ENCODE data around the gene PLB1.
"Not testable (repeated sequence)": the region's sequence is repeated elsewhere in the genome, so short reads cannot be mapped to it uniquely, and the experiment has no call there.

The PLB1 gene

DNA sequence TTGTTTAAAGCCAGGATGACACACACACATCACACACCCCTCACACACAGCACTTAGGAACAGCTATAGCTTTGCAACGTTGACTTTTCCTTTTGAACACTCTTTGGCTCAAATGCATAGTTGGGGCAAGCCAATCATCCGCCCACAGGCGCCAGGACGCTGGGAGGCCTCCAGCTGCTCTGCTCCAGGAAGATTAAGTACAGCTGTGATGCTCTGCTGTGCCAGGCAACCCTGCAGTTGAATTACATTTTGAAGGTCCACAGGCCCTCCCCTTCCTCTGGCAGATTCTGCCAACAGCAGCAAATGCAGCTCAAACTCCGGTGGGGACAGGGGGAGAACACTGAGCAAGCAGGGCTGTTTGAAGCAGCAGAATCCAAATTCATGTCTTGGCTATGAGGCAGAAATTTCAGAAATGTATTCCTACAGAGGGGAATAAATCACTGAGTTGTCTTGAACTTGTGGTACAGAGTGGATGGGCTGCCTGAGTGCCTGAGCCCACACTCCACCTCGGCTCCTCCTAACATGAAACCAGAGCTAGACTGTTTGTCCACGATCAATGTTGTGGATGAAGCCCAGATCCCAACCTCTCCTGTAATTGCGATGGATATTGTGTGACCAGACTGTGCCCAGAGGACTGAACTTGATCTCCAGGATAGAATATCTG lies 169.3 kb downstream of the PLB1 start:
- peak in 23 of 58 donors; percentile 2 to 66 (median 25) for DNase-seq

DNA sequence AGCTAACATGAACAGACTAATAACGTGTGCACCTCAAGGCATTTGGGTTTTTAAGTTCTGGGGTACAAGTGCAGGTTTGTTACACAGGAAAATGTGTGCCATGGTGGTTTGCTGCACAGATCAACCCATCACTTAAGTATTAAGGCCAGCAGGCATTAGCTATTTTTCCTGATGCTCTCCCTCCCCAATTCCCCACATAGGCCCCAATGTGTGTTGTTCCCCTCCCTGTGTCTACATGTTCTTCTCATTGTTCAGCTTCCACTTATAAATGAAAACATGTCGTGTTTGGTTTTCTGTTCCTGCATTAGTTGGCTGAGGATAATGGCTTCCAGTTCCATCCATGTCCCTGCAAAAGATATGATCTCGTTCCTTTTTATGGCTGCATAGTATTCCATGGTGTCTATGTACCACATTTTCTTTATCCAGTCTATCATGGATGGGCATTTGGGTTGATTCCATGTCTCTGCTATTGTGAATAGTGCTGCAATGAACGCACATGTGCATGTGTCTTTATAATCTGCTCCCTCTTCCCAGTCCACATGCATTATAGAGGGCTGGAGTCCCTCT lies 170.0 kb downstream of the PLB1 start:
- DNase-seq = not testable (repeated sequence)

GRCh38 chr2:28666496-28667184 lies 170.8 kb downstream of the PLB1 start:
- DNase-seq = no peak

DNA sequence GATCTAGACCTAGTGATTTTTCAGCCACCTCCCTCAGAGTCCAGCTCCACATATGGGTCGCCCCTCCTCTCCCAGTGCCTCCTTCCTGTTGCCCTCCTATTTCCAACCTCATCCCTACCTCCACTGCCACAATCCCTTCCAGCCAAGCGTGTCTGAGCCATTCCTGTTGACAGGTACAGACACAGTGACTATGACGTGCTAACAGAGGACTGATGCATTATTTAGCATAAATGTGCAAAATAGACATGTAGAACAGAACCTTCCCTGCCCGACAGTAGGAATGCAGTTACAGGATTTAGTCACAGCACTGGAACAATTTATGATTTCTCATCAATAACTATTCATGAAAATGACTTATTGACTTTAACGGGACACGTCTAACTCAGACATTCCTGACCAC lies 171.4 kb downstream of the PLB1 start:
- DNase-seq = no peak

DNA sequence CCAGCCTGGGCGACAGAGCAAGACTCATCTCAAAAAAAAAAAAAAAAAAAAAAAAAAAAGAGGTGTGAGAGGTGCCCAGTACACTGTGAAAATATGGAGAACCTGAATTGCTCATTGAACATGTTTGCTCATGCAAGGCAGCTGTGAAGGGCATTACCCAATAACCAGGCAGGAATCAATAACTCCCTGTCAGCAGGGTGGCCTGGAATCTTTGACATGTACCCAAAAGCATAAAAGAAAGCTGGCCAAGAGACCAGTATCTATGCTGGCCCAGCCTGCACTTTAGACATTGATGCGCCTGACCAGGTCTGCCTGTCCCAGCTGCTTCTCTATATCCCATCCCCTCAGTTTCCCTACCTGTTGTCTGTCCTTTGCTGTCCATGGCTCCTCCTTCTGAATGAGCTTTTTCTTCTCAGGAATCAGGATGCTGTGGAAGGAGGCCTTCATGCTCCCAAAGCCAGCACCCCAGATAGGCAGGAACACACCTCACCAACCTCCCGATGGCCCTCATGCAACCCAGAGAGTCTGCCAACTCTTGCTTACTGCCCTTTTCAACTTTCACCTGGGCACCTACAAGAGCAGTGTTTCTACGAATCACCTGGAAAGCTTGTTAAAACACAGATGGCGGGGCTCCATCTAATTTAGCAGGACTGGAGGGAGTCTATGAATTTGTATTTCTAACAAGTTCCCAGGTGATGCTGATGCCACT lies 172.4 kb downstream of the PLB1 start:
- no peak for DNase-seq

DNA sequence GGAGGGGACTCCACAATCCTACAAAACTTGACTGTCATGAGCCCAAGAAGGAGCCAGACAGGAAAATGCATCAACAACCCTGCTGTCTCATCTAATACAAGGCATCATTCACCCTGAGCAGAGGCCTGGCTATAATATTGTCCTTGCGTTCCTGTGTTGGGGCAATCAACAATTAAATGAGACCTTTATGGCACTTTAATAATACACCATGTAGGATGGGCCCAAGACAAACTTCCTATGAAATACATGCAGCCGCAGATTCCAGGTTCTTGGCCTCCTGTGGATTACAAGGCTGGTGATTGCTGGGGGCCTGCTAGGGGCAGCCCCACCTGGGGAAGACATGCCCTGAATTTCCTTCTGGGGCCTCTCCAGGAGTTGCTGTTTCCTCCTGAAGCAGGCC lies 173.0 kb downstream of the PLB1 start:
- DNase-seq = no peak

GRCh38 chr2:28670856-28671255 lies 175.0 kb downstream of the PLB1 start:
- no peak for DNase-seq

GRCh38 chr2:28673338-28673737 lies 177.5 kb downstream of the PLB1 start:
- DNase-seq = no peak

- DNase-seq = no peak
Measured at GRCh38 chr2:28674062-28674712, 178.3 kb downstream of the PLB1 start.

DNA sequence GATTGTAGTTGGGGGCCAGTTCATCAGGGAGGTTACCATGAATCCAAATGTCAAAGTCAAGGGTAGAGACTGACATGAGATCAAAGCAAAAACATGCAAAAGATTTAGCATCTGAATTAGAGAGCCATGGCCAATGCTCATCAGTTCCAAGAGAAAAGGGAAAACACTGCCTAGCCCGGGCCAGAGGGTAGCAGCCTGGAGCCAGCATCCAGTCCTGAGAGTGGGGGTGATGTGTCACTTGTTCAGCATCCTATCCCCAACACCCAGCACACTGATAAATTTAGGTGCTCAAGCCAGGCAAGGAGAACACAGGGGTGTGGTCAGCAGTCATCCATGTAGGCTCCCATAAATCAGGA lies 178.8 kb downstream of the PLB1 start:
- no peak for DNase-seq

DNA sequence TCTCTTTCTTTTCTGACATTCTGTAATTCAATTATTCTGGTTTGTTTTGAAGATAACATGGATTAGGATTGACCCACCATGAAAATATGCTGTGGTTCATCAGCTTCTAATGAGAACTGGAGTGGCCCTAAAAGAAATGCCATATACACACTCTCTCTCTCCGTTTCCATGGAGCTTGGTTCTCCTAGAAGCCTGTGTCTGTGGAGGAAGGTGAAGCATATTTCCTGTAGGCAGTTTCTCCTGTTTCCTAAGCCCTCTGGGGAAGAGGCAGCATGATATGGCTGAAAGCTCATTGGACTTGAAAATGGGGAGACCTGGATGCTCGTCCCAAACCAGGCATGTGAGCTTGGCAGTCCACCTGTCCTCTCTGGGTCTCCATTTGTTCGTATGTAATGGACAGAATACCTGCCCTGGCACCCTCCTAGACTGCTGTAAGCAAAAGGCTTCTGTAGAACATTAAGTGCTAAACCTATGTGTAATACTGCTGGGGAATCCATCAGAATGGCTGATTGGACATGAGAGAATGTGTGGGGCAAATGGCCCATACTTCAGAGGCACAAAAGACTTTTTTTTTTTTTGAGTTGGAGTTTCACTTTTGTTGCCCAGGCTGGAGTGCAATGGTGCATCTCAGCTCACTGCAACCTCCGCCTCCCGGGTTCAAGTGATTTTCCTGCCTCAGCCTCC lies 180.4 kb downstream of the PLB1 start:
- DNase-seq = peak in 2 of 58 donors; percentile 6 to 9

GRCh38 chr2:28678175-28678855 lies 182.5 kb downstream of the PLB1 start:
- no peak for DNase-seq

- DNase-seq = no peak
Measured at GRCh38 chr2:28678944-28679343, 183.1 kb downstream of the PLB1 start.

GRCh38 chr2:28680657-28681056 lies 184.8 kb downstream of the PLB1 start:
- no peak for DNase-seq

GRCh38 chr2:28681158-28681571 lies 185.3 kb downstream of the PLB1 start:
- peak in 23 of 58 donors; percentile 6 to 77 (median 26) for DNase-seq

DNA sequence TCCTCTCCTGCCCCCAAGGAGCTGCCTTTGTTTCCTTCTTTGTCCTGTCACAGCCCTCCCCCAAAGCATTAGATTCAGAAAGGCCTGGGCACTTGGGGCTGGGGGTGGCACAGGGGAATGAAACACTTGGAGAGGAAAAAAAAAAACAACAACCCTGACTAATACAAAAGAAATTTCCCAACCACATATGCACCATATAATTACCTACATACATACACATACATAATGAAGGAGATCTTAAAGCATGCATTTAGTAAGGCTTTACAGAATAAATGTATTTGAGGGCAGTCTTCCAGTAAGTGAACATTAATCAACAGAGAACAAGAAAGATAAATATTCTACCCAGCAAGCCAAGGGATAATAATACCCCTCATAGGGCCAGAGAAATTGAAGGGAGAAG lies 185.7 kb downstream of the PLB1 start:
- DNase-seq = no peak

DNA sequence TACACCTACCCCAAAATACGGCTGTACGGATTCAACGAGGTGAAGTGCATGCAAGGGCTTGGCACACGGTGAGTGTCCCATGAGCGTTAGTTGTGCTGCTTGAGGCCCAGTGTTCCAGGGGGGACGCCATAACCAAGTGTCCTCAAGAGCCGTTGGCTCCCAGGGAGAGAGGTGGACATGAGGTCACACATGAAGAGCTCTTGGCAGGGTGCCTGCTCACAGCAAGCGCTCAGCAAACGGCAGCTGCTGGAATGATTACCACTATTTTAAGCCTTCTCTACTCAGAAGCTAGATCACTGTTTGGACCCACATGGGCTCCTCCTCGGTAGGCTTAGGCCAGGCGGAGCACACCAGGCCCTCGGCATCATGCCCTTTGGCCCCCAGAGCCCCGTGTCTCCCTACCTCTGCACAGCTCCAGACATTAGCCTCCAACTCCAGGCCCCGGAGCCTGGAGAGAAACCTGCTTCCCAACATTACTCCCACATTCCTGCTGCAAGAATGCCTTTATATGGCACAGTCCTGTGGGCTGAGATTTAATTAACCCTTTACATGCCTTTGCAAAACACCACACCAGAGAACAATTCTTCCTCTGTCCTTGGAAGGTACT lies 187.3 kb downstream of the PLB1 start:
- peak in 13 of 58 donors; percentile 6 to 68 (median 19) for DNase-seq

DNA sequence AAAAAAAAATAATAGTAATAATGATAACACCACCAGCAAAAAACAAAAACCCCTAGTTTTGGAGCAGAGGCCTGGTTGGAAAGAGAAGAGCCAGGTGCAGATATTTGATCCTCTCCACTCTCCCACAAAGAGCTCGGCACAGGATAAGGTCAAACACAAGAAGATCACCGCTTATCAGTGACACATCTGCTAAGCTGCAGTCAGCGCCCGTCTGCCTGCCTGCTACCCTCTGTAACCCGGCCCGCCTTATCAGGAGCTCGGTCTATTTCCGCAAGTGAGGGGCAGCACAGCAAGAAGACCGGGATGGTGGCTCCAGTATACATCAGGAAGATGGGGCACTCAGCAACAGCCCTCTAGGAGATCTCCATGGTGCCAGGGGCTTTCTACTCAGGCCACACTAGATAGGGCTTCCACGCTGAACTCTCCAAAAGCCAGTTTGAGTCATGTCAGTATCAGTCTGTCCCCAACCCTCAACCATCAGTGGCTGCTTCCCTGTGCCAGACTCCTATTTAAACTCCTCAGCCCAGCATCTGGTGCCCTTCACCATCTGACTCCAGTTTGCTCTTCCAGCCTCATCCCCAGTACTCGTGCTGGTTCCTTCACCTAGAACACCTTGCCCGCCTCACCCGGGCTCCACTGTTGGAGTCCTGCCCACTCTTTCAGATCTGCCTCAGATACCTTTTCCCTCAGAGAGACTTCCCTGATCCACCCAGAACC lies 188.4 kb downstream of the PLB1 start:
- DNase-seq = no peak

GRCh38 chr2:28687171-28687570 lies 191.3 kb downstream of the PLB1 start:
- no peak for DNase-seq

All from anterior cingulate cortex (tissue), 58 donors.